ENCODE results near the gene GPR26.

The GPR26 gene, protein sequence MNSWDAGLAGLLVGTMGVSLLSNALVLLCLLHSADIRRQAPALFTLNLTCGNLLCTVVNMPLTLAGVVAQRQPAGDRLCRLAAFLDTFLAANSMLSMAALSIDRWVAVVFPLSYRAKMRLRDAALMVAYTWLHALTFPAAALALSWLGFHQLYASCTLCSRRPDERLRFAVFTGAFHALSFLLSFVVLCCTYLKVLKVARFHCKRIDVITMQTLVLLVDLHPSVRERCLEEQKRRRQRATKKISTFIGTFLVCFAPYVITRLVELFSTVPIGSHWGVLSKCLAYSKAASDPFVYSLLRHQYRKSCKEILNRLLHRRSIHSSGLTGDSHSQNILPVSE

GRCh38 chr10:123666318-123667236 lies at the start of gene GPR26:
GPR26 (plus strand) TSS chr10:123666355; CDS start chr10:123666408, 53 bp downstream.
- no peak for TF ChIP-seq CTCF (IDR thresholded peaks at IDR 0.05; ENCODE audit: insufficient read depth, missing control alignments)
- no peak for DNase-seq (ENCODE audit: insufficient read length, low spot score)
- no peak for FAIRE-seq

DNA sequence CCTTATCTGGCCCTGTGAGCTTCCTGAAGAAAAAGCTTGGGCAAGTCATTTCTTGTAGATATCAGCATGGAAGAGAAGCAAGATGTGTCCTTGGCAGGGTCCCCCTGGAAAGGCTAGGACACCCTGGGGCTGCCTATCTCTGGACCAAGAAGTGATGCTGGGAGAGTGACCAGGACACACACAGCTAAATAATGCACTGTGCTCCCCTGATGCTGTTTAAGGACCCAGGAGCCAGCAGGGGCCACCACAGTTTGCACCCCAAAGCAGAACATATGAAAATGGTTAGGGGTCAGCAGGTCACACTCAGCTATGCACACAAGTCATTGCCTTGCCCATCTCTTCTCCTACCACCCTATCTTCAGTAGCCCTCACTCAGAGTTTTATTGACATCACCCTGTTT lies 47.9 kb upstream of the GPR26 start:
- no peak for TF ChIP-seq CTCF (IDR thresholded peaks at IDR 0.05; ENCODE audit: insufficient read depth, missing control alignments)
- FAIRE-seq (no peak), DNase-seq (ENCODE audit: insufficient read length, low spot score) (no peak)

DNA sequence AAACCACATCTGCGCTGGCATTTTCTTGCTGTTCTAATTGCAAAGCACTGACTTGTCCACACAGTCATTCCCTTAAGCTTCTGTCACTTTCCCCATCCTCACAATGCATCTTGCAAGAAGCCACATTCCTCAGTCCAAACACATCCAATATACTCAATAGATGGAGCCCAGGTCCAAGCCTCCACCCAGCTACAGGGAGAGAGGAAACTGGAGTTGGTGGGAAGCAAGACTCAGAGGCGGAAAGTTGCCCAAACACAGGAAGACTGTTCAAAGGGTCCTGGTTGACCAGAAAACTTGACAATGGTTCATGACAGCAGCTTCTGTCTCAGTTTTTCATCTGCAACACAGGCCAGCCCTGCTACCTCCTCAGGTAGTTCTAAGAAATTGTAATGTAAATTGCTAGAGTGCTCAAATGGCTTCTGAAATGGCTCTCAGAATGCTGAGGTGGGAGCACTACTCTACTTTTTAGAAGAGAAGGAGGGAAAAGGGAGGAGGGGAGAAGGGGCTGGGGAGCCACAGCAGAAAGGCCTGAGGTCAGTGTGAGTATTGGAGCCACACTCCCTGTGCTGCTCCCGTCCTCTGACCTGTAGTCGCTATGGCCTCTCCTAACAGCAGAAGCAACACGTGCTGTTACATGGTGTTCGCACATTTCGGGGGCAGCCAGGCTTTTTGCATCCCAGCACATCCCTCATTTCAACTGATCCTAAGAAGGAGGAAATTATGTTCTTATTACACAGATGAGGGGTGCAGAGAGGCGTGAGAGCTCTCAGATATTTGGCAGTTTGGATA lies 46.9 kb upstream of the GPR26 start:
- no peak for TF ChIP-seq CTCF (IDR thresholded peaks at IDR 0.05; ENCODE audit: insufficient read depth, missing control alignments)
- no peak for FAIRE-seq
- DNase-seq (ENCODE audit: insufficient read length, low spot score): no peak

GRCh38 chr10:123620621-123621020 lies 45.5 kb upstream of the GPR26 start:
- DNase-seq (ENCODE audit: insufficient read length, low spot score) (no peak), FAIRE-seq (no peak)
- no peak for TF ChIP-seq CTCF (IDR thresholded peaks at IDR 0.05; ENCODE audit: insufficient read depth, missing control alignments)

DNA sequence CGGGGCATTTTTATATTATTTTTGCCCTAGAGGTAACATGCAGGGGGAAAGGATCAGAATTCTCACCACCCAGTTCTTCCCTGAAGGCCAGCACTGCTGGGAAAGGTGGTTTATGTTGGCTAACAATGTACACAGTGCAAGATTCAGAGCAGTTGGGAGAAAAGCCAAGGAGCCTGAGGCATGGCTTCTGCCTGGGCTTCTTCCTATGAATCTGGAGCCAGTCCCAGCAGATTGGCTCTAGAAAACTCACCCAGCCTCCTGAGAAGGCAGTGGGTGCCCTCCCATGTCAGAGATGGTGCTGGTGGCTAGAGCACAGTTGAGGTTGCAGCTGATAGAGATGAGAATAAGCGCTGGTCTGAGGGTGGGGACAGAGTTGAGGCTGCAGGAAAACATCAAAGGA lies 44.7 kb upstream of the GPR26 start:
- TF ChIP-seq CTCF (IDR thresholded peaks at IDR 0.05; ENCODE audit: insufficient read depth, missing control alignments): no peak
- no peak for FAIRE-seq
- no peak for DNase-seq (ENCODE audit: insufficient read length, low spot score)

- FAIRE-seq (no peak), DNase-seq (ENCODE audit: insufficient read length, low spot score) (no peak)
- TF ChIP-seq CTCF (IDR thresholded peaks at IDR 0.05; ENCODE audit: insufficient read depth, missing control alignments): no peak
Measured at GRCh38 chr10:123621916-123622315, 44.2 kb upstream of the GPR26 start.
